Activated CD8-positive, alpha-beta memory T cell treated with anti-CD3 and anti-CD28 coated beads, Interleukin-2, amount 50 U/mL, for 4 hours (primary cell): ENCODE data around the gene SPATA25.
A peak's percentile ranks its signal among the peaks of the same experiment; 100 is the strongest.
"Not testable (repeated sequence)": the region's sequence is repeated elsewhere in the genome, so short reads cannot be mapped to it uniquely, and the experiment has no call there.

ENCODE experiments used
- DNase-seq: peaks from one replicate; pipeline ENCODE4 v3.0.0-alpha.2; 2020

SPATA25 gene, protein sequence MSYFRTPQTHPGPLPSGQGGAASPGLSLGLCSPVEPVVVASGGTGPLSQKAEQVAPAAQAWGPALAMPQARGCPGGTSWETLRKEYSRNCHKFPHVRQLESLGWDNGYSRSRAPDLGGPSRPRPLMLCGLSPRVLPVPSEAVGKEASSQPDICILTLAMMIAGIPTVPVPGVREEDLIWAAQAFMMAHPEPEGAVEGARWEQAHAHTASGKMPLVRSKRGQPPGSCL

DNA sequence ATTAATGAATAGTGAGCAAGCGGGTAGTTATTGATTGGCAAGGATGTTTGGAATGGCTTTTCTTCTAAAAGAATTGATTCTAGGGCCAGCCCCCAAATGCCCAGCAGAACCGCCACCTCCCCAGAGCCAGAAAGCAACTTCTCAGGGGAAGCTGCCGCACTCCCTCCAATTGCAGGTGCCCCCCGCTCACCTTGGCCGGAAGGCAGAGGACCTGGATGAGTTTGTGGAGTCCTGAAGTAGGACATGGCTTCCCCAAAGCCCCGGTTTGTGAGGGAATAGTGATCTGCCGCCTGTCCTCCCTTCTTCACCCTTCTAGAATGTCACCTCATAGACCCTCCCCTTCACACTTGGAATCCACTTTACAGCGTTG, at the start of gene SPATA25:
TSS of gene SPATA25 (minus strand) at position 277 of the 370 bp plus-strand sequence. CDS start at position 245, 32 bp downstream.
- no peak for DNase-seq

DNA sequence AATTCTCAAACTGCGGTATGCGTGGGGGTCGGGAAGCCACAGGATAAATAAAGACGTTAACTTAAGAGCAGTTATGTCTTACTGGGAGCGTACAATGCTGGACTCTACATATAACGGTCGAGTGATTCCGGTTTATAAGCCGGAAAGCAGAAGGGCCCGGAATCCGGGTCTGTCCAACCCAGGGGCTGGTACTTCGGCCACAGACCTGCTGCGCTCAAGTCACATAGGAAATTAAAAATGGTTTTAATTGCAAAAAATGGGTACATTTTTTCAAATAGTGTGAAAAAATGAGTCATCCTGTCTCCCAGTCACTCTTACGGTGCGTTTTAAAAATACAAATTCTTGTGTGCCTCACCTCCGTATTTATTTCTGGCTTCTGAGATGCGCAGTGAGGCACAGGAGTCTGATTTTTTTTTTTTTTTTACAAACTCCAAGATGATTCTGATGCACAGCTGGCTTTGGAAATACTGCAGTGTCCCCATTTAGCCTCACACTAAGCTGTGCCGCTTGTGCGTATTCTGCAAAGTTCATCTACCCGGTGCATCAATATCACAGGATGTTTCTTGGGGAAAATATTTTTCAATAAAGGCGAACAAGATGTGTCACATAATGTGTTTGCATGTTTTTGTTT, 48.1 kb upstream of the SPATA25 start:
- DNase-seq: no peak

DNA sequence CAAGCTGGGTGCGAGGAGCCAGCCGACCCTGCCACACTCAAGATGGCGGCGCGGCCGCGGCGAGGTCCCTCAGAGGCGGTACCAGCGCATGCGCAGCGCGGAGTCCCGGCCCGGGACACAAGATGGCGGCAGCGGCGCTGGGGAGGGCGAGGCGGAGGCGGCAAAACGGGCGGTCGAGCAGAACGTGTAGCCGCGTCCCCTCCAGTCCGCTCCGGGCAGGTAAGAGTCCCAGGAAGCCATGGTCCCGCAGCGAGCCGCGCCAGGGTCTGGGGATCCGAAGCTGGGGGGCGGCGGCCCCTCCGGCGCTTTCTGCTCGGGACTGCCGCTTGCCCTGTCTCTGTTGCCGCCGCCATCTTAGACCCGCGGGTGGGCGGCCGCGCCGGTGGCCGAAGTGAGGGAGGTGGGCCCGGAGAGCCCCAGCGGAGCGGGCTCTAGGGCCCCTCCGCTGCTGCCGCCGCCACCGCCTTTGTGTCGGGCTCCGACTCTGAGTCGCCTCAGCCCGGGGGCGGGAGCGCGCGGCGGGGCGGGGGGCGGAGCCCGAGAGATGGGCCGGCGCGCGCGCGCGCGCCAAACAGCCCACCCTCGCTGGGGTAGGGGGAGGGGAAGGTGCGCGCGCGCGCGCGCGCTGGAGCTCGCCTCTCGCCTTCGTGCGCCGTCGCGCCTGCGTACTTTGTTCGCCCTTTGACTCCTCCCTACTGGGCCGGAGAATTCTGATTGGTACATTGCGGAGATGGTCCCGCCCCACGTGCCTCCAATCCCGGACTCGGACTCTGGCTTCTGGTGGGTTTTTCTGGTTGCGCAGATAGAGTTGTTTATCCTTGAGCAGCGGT, 47.4 kb upstream of the SPATA25 start, which contains the start of gene PCIF1:
TSS of gene PCIF1 (plus strand) at position 98 of the 830 bp plus-strand sequence. CDS start 4,317 bp downstream, outside the sequence.
- DNase-seq: peak; percentile 98

DNA sequence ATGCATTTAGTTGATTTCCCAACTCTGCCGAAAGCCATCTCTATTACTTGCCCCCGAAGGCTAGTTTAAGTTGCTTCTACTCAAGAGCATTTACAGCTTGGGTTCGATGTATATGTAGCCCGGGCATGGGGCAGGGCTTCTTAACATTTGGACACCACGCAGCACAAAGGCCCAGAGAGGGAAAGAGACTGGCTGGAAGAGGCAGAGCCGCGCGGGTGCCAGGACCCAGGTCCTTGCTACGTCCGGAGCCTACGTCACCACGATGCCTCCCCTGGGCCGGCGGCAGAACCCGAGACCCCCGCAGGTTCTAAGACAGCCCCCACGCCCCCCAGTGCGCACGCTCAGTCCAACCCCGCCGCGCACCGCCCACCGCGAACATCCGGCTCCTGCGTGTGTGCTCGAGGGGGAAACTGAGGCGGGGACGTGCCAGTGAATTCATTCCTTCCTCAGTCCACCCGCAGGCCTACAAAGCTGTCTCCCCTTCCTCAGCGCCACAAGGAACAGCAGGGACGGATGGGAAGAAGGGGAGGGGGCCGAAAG, 46.7 kb upstream of the SPATA25 start:
- no peak for DNase-seq

DNA sequence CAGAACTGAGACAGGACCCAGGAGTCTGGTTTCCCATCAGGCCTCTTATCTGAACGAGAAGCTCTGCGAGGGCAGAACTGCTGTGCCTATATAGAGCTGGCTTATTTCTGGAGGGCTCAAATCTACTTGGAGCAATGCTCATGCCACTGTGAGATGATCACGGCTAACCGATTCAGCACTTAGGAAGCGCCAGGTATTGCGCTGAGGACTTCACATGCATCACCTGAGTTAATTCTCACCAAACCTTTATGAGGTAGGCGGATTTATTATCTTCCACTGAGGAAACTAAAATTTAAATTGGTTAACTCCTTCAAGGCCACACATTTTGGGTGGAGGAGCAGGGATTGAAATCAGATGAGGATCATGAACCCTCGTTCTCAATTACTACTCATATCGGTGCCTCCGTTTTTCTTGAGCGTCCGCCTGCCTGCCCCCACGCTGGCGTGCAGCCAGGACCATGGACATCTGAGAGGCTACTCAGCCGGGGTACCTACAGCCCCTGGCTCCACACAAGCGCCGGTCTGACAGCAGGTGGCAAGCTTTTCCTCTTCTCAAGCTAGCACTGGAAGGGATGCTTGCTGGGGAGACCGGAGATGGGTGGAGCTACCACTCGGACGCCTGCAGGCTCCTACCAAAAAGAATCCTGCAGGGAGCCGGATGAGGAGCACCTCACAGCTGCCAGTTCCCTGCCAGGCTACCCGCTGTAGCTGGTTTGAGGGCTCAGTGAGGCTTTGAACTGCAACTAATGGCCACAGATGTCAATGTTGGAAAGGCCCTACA, 46.0 kb upstream of the SPATA25 start:
- DNase-seq: peak; percentile 43

DNA sequence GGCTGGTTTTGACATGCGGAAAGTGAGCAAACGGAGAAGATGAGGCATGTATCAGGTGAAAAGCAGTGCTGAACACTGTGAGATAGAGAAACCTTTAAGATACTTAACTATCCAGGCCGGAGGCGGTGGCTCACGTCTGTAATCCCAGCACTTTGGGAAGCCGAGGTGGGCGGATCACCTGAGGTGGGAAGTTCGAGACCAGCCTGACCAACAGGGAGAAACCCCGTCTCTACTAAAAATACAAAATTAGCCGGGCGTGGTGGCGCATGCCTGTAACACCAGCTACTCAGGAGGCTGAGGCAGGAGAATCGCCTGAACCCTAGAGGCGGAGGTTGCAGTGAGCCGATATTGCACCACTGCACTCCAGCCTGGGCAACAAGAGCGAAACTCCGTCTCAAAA, 44.3 kb upstream of the SPATA25 start:
- DNase-seq: not testable (repeated sequence)

DNA sequence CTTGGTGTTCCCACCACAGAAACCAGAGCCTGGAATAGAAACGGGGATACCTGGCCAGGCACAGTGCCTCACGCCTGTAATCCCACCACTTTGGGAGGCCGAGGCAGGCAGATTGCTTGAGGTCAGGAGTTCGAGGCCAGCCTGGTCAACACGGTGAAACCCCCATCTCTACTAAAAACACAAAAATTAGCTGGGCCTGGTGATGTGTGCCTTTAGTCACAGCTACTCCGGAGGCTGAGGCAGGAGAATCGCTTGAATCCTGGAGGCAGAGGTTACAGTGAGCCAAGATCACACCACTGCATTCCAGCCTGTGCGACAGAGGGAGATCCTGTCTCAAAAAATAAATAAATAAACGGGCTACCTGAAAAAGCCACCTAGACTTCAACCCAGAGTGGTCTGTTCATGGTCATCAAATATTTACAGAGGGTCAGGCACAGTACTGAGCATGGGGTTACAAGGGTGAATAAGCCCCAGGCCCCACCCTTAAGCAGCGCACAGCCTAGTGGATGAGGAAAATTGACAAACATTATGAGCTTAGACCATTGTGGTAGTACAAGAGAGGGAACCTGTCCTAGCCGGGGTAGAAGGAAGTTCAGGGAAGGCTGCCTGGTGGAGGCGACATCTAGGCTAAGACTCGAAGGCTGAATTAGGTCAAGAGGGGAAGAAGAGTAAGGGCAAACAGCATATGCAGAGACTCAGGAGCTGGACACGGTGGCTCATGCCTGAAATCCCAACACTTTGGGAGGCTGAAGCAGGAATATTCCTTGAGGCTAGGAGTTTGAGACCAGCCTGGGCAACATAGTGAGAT, 39.9 kb upstream of the SPATA25 start:
- DNase-seq: no peak

DNA sequence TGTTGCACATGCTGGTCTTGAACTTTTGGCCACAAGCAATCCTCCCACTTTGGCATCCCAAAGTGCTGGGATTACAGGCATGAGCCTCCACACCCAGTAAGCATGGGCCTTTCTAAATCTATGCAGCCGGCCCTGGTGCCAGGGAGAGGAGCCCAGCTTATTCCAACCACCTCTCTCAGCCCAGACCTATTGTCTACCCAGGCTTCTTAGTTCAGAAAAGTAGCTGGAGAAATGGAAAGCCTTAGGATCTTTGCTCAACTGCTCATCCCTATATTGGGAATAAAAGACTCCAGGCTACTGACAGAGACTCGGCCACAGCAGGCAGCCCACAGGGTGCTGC, 39.3 kb upstream of the SPATA25 start:
- DNase-seq: no peak

DNA sequence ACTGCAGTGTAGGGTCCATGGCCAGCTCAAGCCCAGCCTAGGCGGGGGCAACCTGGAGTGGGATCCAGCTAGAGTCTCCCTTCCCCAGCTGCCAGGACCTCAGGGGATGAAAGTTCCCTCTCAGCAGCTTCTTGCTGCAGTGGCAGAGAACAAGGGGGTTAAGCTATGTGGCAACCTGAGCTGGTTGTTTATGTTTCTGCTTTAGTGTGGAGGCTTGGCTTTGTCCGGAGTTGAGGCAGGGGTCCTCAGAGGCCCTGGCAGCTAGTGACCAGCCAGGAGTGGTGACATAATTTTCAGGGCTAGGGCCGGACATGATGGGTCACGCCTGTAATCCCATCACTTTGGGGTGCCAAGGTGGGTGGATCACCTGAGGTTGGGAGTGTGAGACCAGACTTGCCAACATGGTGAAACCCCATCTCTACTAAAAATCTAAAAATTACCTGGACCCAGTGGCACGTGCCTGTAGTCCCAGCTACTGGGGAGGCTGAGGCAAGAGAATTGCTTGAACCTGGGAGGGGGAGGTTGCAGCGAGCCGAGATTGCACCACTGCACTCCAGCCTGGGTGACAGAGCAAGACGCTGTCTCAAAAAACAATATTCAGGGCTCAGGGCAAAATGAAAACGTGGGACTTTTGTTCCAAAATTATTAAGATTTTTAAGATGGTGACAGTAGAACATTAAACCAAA, 38.5 kb upstream of the SPATA25 start:
- no peak for DNase-seq

DNA sequence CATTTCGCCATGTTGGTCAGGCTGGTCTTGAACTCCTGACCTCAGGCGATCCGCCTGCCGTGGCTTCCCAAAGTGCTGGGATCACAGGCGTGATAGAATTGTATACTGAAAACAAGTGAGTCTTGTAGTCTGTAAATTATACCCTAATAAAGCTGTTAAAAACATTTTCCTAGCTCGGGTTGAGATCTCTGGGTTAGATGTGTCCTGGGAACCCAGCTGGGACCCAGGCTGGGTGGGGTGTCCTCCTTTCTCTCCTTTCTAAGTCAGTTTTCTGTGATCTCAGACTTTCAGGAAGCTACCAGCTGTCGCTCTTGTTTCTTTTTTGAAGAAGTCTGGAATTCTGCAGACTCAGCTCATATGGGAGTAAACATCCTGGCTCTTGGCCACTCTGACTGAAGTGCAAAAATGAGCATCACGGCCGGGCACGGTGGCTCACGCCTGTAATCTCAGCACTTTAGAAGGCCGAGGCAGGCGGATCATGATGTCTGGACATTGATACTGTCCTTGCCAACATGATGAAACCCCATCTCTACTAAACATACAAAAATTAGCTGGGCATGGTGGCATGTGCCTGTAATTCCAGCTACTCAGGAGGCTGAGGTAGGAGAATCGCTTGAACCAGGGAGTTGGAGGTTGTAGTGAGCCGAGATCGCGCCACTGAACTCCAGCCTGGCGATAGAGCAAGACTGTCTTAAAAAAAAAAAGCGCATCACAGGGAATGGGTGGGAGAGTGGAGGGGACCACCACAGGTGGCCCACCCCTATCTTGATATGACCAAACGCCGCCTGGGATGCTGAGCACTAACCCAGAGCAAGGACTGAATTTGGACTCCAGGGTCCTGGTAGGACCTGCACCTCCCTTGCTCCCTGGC, 37.2 kb upstream of the SPATA25 start:
- DNase-seq: no peak

DNA sequence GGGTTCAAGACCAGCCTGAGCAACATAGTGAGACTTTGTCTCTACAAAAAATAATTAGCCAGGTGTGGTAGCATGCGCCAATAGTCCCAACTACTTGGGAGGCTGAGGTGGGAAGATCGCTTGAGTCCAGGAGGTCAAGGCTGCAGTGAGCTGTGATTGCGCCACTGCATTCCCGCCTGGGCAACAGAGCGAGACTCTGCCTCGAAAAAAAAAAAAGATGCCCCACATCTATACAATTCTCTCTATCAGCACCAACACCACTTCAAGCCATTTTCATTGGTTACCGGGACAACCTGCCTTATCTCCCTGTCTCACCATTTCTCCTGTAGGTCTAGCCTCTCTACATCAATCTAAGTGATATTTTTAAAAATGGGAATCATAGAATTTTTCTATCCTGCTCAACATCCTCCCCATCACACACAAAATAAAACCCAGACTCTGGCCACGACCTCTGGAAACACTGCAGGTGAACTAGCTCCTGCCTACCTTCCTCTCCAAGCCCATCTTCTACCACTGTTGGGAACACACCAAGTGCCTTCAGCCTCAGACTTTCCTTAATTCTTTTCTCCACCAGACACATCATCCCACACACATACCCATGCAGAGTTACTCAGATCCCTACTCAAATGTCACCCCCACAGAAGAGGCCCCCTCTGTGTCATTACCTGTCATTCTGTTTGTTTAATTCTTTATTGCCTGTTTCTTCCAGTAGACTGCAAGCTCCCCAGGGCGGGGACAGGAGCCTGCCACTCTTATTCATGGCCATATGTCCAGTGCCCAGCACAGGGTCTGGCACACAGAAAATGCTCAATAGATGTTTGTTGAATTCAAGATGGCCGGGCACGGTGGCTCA, 34.1 kb upstream of the SPATA25 start:
- DNase-seq: no peak

DNA sequence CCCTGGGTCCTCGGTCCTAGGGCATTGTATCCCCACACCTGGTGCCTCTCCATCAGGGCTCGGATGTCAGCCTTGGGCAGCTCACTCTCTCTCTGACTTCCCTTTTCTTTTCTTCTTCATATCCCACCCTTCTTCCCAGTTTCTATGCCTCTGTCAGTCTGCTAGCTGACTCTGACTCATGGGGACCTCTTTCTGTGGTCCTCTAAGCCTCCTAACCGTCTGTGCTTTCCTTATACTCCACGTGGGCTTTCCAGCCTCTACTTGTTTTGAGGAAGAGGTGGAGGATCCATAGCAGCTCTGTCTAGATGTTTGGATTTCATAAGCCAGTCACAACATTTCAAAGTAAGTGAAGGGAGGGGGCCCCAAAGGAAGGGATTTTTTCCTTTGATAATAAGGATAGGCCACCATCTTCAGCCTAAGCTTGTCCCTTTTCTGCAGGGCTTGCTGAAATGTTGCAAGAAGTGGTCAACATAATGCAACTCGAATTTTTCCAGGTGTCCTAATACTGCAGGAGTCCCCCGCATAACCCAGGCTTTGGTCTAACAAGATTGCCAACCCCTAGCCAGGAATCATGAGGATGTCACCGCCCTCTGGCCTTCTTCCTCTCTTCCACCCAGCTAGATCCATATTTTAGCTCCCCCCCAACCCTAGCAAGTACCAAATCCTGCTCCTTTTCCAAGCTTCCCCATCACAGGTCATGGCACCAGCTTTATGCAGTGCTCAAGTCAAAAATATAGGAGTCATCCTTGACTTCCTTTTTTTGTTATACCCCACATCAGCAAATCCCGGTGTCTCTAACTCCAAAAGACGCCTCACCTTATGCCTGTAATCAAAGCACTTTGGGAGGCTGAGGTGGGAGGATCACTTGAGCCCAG, 33.3 kb upstream of the SPATA25 start:
- no peak for DNase-seq

DNA sequence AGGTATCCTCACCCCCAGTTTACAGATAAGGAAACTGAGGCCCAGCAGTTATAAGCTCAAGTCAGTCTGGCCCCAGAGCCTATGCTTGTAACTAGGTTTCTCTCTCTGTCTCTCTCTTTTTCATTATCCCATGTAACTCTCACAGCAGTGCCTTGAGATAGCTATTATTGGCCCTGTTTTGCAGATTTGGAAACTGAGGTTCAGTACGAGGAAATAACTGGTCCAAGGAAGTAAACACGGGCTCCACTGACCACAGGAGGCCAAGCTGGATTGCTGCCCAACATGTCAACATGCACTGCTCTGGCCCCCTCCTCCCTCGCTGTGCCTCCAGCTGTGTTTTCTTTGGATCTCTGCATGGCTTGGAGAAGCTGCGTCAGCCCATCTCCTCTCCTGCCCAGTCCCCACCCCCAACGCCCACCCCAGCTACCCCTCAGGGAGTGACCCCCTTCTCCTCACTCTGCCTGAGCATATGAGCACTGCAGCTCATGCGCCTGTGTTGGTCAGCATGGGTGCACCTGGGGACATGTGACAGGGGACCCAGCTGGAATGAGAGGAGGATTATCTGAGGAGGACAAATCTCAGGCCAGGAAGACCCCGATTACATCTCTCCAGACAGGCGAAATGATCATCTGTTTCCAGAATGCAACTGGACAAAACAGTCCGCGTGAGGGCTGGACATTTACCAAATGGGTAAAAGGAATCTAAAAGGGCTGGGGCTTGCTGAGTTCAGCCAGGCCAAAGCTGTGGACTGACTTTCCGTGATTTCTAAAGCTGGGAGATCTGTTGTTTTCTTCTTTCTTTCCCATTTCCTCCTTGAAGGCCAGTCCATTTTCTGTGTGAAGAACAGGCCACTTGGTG, 32.3 kb upstream of the SPATA25 start:
- no peak for DNase-seq

DNA sequence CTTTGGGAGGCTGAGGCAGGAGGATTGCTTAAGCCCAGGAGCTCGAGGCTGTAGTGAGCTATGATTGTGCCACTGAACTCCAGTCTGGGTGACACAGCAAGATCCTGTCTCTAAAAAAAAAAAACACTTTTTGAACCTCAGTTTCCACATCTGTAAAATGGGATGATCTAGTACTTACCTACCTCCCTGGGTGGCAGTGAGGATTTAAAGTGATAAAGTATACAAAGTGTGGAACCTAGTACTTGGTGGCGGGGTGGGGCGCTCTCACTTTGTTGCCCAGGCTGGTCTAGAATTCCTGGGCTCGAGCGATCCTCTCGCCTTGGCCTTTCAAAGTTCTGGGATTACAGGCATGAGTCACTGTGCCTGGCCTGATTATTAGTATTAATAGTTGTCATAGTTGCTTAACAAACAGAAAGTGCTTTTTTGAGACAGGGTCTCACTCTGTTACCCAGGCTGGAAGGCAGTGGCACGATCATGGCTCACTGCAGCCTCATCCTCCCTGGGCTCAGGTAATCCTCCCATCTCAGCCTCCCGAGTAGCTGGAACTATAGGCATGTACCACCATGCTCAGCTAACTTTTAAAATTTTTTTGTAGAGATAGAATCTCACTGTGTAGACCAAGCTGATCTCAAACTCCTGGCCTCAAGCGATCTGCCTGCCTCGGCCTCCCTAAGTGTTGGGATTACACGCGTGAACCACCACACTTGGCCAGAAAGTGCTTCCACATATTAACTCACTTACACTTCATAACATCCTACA, 31.5 kb upstream of the SPATA25 start:
- no peak for DNase-seq

DNA sequence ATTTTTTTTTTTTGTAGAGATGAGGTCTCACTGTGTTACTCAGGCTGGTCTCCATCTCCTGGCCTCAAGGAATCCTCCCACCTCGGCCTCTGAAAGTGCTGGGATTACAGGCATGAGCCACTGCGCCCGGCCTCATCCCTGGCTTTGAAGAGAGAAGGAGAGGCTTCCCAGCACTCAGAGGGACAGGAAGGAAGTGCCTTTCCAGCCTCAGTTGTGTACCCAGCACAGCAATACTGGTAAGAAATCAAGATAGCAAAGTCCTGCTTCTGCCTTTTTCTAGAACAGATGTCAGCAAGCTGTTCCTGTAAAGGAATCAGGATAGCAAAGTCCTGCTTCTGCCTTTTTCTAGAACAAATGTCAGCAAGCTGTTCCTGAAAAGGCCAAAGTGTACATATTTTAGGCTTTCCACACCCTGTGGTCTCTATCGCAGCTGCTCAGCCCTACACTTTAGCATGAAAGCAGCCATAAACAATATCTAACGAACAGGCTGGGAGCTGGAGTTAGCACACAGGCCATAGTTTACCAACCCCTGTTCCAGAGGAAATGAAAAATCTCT, 30.8 kb upstream of the SPATA25 start:
- no peak for DNase-seq

DNA sequence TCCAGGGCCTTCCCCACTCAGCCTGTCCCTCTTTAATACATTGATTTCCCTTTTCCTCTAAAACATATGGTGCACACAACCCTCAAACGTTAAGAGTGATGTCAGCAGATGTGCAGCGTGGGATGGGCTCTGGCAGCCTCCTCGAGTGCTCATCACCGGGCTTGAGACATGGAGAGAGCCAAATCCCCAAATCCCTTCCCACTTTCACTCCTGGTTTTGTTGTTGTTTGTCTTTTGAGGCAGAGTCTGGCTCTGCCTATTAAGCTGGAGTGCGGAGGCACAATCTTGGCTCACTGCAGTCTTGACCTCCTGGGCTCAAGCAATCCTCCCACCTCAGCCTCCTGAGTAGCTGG, 30.3 kb upstream of the SPATA25 start:
- no peak for DNase-seq
